Stomach (tissue), 9 donors: ENCODE results near the gene P2RX3. TPM values are rescaled to one million over a fixed set of nuclear protein-coding genes. Genes with fewer than 3 reads are reported as not detected.
A peak's percentile ranks its signal among the peaks of the same experiment; 100 is the strongest.

ENCODE experiments used
- DNase-seq, 2 donors: peaks; one replicate each; pipeline versions ENCODE4 v3.0.0 to v3.0.0-alpha.2; 2013 to 2019
- H3K27ac ChIP-seq, 5 donors: fragments of 200-600 bp in 4 of 5; sonication (generic) in 4 of 5; one replicate each; pipeline ENCODE4 v1.5.1; 2013 to 2019; ENCODE audit warnings: mild to moderate bottlenecking in 1 of 5, moderate library complexity in 1 of 5
- H3K27me3 ChIP-seq, 3 donors: fragments of 200-600 bp; sonication (generic); one replicate each; pipeline ENCODE4 v1.5.1; 2017 to 2019; ENCODE audit warnings: mixed run types in 1 of 3
- H3K36me3 ChIP-seq, 4 donors: fragments of 200-600 bp; sonication (generic); 1 replicate in 3 of 4; 2 replicates in 1 of 4; pipeline ENCODE4 v1.5.1; 2016 to 2019
- H3K4me1 ChIP-seq, 4 donors: fragments of 200-600 bp; sonication (generic); one replicate each; pipeline ENCODE4 v1.5.1; 2016 to 2019
- H3K4me3 ChIP-seq, 4 donors: fragments of 200-600 bp; sonication (generic) in 3 of 4; one replicate each; pipeline ENCODE4 v1.5.1; 2016 to 2019; ENCODE audit warnings: mild to moderate bottlenecking in 1 of 4
- H3K9me3 ChIP-seq, 4 donors: fragments of 200-600 bp; sonication (generic); one replicate each; pipeline ENCODE4 v1.5.1; 2016 to 2019
- EP300 ChIP-seq: sonication (generic); formaldehyde crosslinking; IDR thresholded peaks from one replicate; pipeline ENCODE4 v1.6.1; 2017; ENCODE audit warnings: antibody characterized with exemption
- POLR2A ChIP-seq, 4 donors: fragments of 450-650 bp; IDR thresholded peaks; one replicate each; pipeline ENCODE4 v1.6.1; 2016; ENCODE audit warnings: antibody characterized with exemption in 4 of 4, control low read depth in 2 of 4, mild to moderate bottlenecking in 1 of 4, moderate library complexity in 1 of 4
- POLR2AphosphoS5 ChIP-seq, 3 donors: sonication (generic); formaldehyde crosslinking; IDR thresholded peaks; one replicate each; pipeline ENCODE4 v1.6.1; 2016; ENCODE audit warnings: antibody characterized with exemption in 3 of 3
- WGBS, 5 donors: extraction: QIAGEN DNeasy Blood & Tissue Kit in 3 of 5; methylation state at CpG; one replicate each; pipeline versions ENCODE4 v1.1.5 to v1.1.7; 2013 to 2018; 5-methylcytosine and 5-hydroxymethylcytosine counted together
- intact Hi-C: fragments of 100-400 bp; cut with DNase I; formaldehyde crosslinking; loops from one replicate; pipeline ENCODE4 v1.15.1; 2023; ENCODE audit warnings: low total_unique reads
- polyA plus RNA-seq, 3 donors: library from polyadenylated mRNA; stranded (reverse); fragments of 200-250 nt; gene quantifications; one replicate each; pipeline ENCODE4 v1.2.3, GENCODE V29; 2013
- total RNA-seq, 5 donors: library from RNA; depleted of rRNA; stranded (reverse); fragments of >200 nt; gene quantifications; one replicate each; pipeline versions ENCODE4 v1.1.0 to v1.2.3, GENCODE V29; 2014 to 2016
- TF ChIP-seq, protein P1 (sequence below), 7 experiments: fragments of 450-650 bp in 4 of 7; fragments of 200-600 bp in 3 of 7; sonication (generic) in 3 of 7; IDR thresholded peaks; one replicate each; pipeline ENCODE4 v1.5.1; 2016 to 2019; ENCODE audit warnings: antibody characterized with exemption in 7 of 7, control low read depth in 2 of 7, mild to moderate bottlenecking in 1 of 7
- donor health status: healthy with polysubstance abuse.
- donor health status: Bipolar disorder and iron deficiency.
- donor health status: healthy.

P2RX3 gene
- total and polyA plus RNA-seq, 8 donors: 0.18 to 1.7 TPM; not detected in 6

DNA sequence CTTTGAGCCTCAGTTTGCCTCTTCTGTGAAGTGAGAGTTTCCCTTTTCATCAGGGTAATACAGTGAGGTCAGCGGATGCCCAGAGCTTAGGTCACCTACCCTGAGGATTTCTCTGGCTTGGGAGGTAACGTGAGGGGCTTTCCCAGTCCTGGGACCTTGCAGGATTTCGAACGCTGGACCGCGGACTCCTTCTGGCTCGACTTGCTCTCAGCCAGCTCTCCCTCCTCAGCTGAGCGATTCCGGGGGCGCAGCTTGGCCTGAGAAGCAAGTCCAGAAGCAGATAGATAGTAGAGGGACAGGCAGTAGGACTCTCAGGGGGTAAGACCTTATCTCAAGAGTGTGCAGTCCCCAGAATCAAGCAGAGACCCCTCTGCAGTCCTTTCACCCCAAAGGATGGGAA, 37.4 kb upstream of the P2RX3 start:
- H3K9me3 ChIP-seq: peaks cover 0 to 18% (median 15%) of the 10 kb centered on the region in 4 donors
- H3K4me1 ChIP-seq: peaks cover 19 to 28% (median 25%) of the 10 kb centered on the region in 4 donors
- no peaks in the 10 kb centered on the region for H3K27me3 ChIP-seq
- intact Hi-C loops: no loop called here
- H3K36me3 ChIP-seq: peaks cover 50 to 72% (median 68%) of the 10 kb centered on the region in 4 donors
- TF ChIP-seq EP300 (no peak), POLR2A (IDR thresholded peaks at IDR 0.05) (no peak), POLR2AphosphoS5 (IDR thresholded peaks at IDR 0.05) (no peak)
- TF ChIP-seq, protein P1, sequence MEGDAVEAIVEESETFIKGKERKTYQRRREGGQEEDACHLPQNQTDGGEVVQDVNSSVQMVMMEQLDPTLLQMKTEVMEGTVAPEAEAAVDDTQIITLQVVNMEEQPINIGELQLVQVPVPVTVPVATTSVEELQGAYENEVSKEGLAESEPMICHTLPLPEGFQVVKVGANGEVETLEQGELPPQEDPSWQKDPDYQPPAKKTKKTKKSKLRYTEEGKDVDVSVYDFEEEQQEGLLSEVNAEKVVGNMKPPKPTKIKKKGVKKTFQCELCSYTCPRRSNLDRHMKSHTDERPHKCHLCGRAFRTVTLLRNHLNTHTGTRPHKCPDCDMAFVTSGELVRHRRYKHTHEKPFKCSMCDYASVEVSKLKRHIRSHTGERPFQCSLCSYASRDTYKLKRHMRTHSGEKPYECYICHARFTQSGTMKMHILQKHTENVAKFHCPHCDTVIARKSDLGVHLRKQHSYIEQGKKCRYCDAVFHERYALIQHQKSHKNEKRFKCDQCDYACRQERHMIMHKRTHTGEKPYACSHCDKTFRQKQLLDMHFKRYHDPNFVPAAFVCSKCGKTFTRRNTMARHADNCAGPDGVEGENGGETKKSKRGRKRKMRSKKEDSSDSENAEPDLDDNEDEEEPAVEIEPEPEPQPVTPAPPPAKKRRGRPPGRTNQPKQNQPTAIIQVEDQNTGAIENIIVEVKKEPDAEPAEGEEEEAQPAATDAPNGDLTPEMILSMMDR (IDR thresholded peaks at IDR 0.05): no peak
- no peak overlapping the region for H3K27ac ChIP-seq
- H3K4me3 ChIP-seq: no peak overlapping the region
- WGBS, 5 donors: 93 to 99% (median 97%) methylated on average over 10 of the region's 10 CpGs
- DNase-seq: no peak

- H3K4me3 ChIP-seq: no peak overlapping the region
- intact Hi-C loops: no loop called here
- TF ChIP-seq POLR2AphosphoS5 (IDR thresholded peaks at IDR 0.05) (no peak), POLR2A (IDR thresholded peaks at IDR 0.05) (no peak), EP300 (no peak)
- TF ChIP-seq, protein P1 (IDR thresholded peaks at IDR 0.05): no peak
- DNase-seq: no peak
- peaks cover 0 to 18% (median 15%) of the 10 kb centered on the region in 4 donors for H3K9me3 ChIP-seq
- peak overlapping the region in 2 of 5 donors; percentile 39 to 65 for H3K27ac ChIP-seq
- WGBS, 5 donors: 94 to 98% (median 96%) methylated on average over 27 of the region's 27 CpGs
- peaks cover 29 to 39% (median 36%) of the 10 kb centered on the region in 4 donors for H3K4me1 ChIP-seq
- no peaks in the 10 kb centered on the region for H3K27me3 ChIP-seq
- peaks cover 50 to 69% (median 67%) of the 10 kb centered on the region in 4 donors for H3K36me3 ChIP-seq
Observed at GRCh38 chr11:57301711-57302423, 36.3 kb upstream of the P2RX3 start.

GRCh38 chr11:57302489-57302888, 35.7 kb upstream of the P2RX3 start:
- Histone ChIP-seq H3K4me3 (no peak overlapping the region), H3K4me1 (peaks cover 35 to 45% (median 42%) of the 10 kb centered on the region in 4 donors), H3K27ac (peak overlapping the region; percentile 39 to 74 (median 65)), H3K9me3 (peaks cover 0 to 18% (median 15%) of the 10 kb centered on the region in 4 donors), H3K27me3 (no peaks in the 10 kb centered on the region), H3K36me3 (peaks cover 50 to 66% (median 62%) of the 10 kb centered on the region in 4 donors)
- TF ChIP-seq EP300 (no peak), POLR2A (IDR thresholded peaks at IDR 0.05) (no peak), POLR2AphosphoS5 (IDR thresholded peaks at IDR 0.05) (no peak)
- TF ChIP-seq, protein P1 (IDR thresholded peaks at IDR 0.05): no peak
- 88 to 98% (median 95%) methylated on average over 12 to 15 of the region's 15 CpGs for WGBS, 5 donors
- intact Hi-C loops: no loop called here
- DNase-seq: no peak

GRCh38 chr11:57303280-57303989, 34.7 kb upstream of the P2RX3 start:
- peaks cover 0 to 18% (median 15%) of the 10 kb centered on the region in 4 donors for H3K9me3 ChIP-seq
- TF ChIP-seq POLR2AphosphoS5 (IDR thresholded peaks at IDR 0.05): no peak
- no peak for TF ChIP-seq EP300
- TF ChIP-seq POLR2A (IDR thresholded peaks at IDR 0.05): no peak
- TF ChIP-seq, protein P1 (IDR thresholded peaks at IDR 0.05): no peak
- no peaks in the 10 kb centered on the region for H3K27me3 ChIP-seq
- peaks cover 45 to 55% (median 52%) of the 10 kb centered on the region in 4 donors for H3K4me1 ChIP-seq
- intact Hi-C loops: no loop called here
- WGBS, 5 donors: 62 to 80% (median 68%) methylated on average over 17 of the region's 17 CpGs
- H3K36me3 ChIP-seq: peaks cover 53 to 66% (median 59%) of the 10 kb centered on the region in 4 donors
- peak overlapping the region; percentile 58 to 94 (median 66) for H3K27ac ChIP-seq
- no peak overlapping the region for H3K4me3 ChIP-seq
- DNase-seq: peak; percentile 62 to 68
